NCI-H2227 treated with DMSO at 0.1 percent for 48 hours (cell line): ENCODE data around the gene NHERF2.
"Not testable (repeated sequence)": the region's sequence is repeated elsewhere in the genome, so short reads cannot be mapped to it uniquely, and the experiment has no call there.

Source experiments
- DNase-seq: peaks from one replicate; lab custom pipeline; 2025; lab: John Stamatoyannopoulos, UW

Gene NHERF2

DNA sequence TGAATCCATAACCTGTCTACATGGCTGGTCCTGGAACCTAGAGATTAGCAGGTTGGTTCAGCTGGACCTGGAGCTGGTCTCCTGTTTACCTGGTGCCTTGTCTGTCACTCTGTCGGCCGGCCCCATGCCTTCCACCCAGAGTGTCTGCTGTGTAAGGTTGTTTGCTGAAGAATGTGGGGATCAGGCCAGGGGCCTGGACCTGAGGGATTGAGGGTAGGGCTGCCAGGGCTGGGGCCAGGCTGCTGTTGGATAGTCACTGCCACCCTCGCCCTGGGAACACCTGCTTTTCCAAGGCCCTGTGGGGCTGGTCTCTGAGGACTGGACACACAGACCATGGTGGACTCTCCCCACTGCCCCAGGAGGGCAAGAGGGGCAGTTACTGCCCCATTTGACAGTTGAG, 1.4 kb downstream of the NHERF2 start:
- DNase-seq, result no peak

DNA sequence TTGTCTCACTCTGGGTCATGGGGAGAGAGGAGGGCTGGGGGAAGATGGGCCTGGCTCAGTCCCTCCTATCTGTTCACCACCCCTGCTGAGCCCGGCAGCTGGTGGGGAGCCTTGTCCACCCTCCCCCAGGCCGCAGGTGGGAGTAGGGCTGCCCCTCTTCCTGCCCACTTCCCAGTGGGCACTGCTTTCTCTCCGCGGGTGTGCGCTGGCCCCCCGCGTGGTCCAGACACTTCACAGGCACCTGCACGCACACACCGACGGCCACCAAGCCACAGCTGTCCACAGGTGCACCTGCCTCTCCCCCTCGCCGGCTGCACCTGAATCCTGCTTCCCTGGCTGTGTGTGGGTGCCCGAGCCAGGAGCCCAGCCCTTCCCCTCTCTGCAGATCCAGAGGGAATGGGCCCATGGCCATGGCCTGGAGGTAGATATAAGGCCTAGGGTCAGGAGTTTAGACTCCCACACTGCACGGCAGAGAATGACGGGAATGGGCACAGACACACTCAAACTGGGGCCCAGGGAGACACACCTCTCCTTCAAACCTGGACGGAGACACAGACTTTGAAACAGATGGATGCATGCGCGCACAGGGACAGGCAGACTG, 2.0 kb downstream of the NHERF2 start:
- DNase-seq, result no peak

DNA sequence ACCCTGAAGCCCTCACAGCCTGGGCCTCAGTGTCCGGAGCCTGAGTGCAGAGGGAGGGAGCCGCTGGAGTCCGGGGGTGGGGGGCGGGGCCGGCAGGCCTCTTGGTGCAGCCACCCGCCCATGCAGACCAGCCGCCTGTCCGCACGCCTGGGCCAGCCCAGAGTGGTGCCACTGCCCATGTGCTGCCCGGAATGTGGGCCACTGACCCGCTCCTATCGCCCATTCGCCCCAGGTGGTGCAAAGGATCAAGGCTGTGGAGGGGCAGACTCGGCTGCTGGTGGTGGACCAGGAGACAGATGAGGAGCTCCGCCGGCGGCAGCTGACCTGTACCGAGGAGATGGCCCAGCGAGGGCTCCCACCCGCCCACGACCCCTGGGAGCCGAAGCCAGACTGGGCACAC, 2.6 kb downstream of the NHERF2 start:
- DNase-seq, result no peak

DNA sequence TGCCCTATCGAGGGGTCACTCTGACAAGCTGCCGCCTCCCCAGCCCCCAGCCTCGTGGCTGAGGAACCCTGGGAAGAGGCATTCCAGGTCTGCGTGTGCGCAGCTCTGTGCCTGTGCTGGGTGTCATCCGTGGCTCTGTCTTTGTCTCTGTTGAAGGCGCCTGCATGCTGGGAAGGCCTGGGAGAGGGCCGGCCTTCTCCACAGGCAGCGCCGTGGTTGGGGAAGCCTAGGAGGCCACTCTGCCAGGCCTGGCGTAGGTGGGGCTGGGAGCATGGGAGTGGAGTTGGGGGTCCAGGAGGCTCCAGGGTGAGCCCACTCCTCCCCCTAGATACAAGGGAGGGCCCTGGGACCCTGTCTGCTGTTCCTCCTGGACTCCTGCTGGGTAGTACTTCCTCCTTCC, 3.3 kb downstream of the NHERF2 start:
- DNase-seq, result no peak

DNA sequence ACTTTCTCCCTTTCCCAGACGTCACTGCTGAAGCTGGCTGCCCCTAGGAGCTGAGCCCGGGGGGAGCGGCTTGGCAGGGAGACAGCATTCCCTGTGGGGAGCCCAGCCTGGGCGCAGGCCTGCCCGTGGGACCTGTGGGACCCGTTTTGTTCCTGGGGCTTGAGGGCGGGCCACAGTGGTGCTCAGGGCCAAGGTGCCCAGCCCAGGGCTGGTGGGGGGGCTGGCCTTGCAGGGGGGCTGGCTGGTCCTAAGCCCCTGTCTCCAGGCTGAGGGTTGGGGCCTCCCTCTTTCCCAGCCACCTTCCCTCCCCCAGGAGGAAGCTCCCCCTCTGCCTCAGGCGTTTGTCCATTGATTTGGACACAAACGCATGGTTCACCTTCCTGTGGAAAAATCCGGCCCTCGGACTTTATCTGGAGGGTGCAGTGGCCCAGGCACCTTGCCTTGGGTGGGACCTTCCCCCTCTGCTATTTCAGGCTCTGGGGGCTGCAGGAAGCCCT, 4.4 kb downstream of the NHERF2 start:
- DNase-seq, result no peak

DNA sequence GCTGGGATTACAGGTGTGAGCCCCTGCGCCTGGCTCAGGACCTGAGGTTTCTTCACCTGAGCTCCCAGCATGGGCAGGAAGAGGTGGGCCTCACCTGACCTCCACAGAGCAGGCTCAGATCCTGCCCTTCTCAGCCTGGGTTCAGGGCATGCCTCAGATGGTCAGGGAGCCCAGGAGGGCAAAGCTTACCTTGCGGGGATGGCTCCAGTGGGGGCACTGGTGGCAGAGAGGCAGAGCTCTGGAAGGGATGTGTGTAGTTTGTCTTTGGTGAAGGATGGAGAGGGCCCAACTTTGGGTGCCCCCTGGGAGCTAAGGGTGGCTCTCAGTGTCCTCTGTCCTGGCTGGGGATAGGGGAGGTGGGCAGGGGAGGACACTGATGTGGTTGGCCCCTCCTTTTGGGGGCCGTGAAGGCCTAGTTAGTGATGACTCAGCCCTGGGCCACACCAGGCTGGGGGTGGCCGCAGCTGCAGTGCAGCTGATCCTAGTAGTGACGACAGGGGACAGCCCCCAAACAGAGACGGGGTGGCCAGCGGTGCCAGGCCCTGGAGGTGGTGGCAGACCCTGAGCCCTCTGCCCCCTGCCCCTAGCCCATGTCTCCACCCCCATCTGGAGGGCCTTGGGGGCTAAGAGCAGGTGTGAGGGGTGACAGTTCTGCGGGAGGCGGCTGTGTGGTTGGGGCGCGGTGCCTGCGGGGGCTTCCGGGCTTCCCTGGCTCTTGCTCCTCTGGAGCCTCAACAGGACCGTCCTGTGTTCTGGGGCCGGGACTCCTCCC, 5.8 kb downstream of the NHERF2 start:
- DNase-seq, result no peak

DNA sequence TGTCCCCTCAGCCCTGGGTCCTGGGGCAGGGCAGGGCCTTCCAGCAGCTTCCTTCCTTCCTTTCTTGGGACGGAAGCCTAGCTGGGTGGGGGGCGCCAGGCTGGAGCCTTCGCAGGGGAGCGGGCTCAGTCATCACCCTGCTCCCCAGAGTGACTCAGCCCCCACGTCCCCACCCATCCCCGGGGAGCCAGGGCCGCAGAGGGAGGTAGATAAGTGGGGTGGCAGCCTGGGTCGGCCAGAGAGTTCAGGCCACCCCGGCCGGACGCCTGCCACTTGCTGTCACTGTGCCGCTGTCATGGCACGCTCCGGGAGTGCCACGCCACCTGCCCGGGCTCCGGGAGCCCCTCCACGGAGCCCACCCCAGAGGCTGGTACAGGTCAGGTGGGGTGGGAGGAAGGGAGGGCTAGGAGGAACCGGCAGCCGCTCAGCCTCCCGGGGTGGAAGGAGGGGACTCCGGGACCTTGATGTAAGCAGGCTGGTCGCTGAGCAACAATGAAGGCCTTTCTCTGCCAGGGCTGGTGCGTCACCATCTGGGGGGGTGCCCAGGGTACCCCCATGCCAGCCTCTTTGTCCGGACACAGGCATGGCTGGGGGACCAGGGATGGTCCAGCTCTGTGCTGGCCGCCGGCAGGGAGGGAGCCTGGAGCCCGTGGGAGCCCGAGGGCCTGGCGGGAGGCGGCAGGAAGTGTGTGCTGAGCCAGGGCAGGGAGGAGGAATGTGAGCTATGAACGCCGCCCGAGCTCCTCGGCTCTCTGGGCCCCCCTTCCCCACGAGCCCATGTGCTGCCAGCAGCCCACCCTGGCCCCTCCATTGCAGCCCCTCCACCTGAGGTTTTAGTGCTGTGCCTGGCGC, 6.6 kb downstream of the NHERF2 start:
- DNase-seq, result no peak

DNA sequence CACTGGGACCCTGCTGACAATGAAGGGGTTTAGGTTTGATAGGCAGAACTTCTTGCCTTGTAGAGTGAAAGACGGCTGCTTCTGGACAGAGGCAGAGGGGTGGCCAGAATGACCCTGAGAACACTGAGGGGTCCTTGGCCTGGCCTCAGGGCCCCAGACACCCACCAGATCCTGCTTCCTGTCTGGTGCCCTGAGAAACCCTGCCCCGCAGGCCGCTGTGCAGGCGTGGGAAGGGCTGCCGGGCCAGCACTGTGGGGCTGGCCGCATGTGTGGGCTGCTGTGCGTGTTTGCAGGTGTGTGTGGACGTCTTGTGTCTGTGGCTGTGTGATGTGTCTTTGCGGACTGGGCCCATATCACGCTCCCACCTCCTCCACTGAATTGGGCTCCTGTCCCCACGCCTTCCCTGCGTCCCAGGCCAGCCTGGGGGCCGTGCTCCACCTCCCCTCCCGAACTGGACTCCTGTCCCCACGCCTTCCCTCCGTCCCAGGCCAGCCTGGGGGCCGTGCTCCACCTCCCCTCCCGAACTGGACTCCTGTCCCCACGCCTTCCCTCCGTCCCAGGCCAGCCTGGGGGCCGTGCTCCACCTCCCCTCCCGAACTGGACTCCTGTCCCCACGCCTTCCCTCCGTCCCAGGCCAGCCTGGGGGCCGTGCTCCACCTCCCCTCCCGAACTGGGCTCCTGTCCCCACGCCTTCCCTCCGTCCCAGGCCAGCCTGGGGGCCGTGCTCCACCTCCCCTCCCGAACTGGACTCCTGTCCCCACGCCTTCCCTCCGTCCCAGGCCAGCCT, 7.4 kb downstream of the NHERF2 start:
- DNase-seq, result not testable (repeated sequence)

DNA sequence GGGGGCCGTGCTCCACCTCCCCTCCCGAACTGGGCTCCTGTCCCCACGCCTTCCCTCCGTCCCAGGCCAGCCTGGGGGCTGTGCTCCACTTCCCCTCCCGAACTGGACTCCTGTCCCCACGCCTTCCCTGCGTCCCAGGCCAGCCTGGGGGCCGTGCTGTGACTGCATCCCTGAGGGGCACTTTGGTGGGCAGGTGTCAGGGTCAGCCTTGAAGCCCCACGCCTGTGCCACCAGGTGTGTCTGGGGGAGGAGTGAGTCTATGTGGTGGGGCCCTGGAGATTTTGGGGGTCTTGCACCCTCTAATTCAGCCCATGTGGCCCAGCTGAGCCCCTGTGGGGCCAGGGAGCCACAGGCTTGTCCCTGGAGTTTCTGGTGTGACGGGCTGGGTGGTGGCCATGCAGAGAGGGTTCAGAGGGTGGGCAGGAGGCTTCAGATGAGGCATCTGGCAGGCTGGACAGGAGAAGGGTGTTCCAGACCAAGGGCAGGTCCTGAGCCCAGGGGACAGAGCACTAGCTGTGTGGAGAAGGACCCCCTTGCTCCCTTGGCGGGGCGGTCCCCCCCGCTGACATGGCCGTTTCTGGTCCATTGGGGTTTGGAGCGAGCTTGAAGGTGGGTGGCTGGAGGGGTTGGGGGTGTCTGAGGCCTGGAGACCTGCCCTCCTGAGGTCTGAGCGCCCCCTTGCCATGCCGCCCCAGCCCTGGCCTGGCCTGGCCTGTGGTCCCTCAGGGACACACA, 8.2 kb downstream of the NHERF2 start:
- no peak for DNase-seq

DNA sequence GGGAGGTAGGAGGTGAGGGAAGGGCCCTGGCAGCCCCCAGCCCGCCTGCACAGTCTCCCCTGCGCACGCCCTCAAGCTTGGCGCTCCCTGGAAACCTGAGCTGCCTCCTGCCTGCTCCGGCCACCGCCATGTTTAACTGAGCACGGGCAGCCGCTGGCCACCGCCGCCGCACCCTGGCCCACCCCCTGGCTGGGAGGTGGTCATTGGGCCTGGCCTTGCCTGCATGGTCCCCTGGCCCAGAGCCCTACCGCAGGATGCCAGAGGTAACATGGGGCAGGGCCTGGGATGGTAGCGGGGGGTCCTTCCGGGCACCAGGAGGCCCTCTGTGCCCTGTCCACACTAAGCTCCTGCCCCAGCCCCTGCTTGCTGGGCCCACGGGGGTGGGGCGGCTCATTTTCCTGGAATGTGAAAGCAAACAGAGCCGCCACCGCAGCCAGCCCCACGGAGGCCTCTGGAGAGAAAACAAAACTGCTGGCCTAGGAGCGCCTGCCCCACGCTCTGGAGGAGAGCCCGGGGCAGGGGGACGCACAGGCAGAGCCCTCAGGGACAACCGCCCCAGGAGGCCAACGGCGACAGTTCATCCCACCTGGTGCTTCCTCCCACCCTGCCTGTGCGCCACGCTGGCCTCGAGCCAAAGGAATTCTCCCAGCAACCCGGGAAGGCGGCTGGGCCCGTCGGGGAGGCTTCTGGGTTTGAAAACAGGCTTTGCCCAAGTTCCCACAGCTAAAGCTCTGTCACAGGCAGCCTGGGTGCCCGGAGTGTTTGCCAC, 8.9 kb downstream of the NHERF2 start:
- DNase-seq, result no peak

DNA sequence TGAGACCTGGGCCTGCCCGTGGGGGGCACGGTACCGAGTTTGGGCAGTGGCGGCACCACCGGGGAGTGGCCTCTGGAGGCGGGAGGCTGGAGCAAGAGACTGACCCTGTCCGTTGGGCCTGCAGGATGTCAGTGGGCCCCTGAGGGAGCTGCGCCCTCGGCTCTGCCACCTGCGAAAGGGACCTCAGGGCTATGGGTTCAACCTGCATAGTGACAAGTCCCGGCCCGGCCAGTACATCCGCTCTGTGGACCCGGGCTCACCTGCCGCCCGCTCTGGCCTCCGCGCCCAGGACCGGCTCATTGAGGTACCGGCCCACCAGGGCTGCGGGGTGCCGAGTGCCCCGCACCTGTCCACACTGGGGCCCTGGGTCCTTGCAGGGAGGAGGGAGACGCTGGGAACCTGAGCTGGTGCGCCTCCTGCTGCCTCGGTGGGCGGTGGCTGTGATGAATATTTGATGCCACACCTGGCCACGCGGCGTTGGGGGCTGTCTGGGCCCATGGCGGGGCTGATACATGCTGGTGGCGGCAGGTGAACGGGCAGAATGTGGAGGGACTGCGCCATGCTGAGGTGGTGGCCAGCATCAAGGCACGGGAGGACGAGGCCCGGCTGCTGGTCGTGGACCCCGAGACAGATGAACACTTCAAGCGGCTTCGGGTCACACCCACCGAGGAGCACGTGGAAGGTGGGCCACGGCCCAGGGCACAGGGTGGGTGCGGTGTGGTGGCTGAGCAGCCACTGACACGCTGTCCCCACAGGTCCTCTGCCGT, 9.7 kb downstream of the NHERF2 start:
- no peak for DNase-seq

DNA sequence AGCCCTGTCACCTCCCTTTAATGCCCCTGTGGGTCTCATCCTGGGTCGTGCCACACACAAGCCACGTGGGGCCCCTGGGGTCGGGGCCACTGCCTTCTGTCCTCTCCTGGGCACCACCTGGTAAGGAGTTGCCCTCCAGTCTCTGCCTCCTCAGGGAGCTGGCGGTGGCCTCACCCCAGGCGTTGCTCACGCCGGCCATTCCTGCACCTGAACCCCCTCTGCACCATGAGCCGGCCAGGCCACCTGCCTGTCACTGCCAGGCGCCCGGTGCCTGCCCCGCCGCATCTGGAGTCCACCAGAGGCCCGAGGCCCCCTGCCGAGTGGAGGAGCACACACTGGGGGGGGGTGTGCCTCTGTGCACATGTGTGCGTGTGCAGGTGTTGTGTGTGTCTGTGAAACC, 10.4 kb downstream of the NHERF2 start:
- no peak for DNase-seq

DNA sequence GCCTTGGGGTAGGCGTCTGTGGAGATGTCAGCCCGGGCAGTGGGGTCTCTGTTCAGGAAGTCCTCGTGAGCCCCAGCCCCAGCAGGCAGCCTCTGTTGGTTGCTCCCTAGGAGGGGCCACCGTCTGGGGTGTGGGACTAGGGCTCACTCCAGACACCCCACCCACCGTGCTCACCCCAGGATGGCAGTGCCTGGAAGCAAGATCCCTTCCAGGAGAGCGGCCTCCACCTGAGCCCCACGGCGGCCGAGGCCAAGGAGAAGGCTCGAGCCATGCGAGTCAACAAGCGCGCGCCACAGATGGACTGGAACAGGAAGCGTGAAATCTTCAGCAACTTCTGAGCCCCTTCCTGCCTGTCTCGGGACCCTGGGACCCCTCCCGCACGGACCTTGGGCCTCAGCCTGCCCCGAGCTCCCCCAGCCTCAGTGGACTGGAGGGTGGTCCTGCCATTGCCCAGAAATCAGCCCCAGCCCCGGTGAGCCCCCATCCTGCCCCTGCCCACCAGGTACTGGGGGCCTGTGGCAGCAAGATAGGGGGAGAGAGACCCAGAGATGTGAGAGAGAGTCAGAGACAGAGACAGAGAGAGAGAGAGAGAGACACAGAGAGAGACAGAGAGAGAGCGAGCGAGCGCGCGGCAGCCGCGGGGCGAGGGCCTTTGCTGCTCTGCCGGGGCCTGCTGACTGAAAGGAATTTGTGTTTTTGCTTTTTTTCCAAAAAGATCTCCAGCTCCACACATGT, 11.1 kb downstream of the NHERF2 start:
- DNase-seq, result no peak

DNA sequence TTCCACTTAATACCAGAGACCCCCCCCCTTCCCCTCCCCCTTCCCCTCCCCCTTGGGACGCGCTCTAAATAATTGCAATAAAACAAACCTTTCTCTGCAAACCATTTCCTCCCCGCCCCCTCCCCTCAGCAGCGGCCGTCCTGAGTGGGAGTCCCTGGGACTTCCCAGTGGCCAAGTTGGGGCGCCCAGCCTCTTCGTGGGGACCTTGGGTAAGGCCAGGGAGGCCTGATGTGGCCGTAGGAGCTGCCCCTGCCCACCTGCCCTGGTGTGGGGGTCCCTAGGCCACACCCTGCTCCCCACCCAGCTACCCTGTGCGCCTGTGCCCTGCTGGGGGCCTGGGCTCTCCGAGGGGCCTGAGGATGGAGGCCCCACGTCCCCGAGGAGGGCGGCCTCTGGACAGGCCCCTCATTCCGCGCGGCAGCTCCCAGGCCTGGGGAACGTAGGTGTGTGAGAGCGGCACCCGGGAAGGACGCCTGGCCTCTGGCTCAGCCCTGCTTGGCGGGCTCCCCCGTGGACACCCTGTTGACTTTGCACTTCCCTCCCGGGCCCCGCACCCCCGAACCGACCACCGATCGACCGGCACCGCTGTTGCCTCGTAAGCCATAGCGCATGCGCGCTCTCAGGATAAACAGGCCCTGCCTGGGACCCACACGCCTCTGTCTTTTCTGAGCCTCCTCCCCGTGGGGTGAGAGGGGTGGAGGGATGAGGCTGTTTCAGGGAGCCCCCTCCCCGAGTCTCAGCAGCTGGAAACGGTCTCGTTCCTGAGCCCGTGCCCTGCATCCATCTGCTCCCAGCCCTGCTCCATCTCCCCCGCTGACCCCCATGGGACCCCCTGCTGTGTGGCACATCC, 11.9 kb downstream of the NHERF2 start:
- DNase-seq, result no peak

DNA sequence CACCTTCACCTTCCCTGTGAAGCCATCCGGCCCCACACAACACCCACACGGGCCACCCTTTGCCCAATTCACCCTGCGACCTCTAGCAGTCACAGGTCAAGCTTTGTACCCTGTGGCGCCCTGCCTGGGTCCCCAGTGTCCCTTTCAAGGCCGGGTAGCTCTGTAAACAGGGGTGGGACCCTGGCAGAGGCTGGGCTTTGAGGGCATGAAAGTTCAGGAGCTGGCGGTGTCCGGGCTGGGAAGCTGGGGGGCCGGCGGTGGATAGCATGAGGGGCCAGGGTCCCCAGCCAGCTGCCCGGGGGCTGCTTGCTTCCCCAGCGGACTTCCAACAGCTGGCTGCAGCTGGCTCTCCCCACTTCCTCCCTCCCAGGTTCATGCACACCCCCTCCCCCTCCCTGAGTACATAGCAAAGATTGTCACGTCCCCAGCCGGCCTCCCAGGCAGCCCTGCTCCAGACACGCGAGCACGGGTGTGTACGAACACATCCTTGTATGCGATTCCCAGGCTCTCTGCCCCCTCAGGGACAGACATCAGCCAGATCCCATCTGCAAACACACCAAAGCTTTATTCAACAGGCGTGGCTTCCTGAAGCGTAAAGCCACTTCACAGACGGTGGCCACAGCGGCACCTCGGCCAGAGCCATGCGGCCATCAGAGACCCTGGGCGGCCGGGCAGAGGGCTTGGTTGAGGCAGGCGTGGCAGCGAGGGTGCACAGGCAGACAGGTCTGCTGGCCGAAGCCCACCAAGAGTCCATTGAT, 12.8 kb downstream of the NHERF2 start:
- DNase-seq, result no peak

DNA sequence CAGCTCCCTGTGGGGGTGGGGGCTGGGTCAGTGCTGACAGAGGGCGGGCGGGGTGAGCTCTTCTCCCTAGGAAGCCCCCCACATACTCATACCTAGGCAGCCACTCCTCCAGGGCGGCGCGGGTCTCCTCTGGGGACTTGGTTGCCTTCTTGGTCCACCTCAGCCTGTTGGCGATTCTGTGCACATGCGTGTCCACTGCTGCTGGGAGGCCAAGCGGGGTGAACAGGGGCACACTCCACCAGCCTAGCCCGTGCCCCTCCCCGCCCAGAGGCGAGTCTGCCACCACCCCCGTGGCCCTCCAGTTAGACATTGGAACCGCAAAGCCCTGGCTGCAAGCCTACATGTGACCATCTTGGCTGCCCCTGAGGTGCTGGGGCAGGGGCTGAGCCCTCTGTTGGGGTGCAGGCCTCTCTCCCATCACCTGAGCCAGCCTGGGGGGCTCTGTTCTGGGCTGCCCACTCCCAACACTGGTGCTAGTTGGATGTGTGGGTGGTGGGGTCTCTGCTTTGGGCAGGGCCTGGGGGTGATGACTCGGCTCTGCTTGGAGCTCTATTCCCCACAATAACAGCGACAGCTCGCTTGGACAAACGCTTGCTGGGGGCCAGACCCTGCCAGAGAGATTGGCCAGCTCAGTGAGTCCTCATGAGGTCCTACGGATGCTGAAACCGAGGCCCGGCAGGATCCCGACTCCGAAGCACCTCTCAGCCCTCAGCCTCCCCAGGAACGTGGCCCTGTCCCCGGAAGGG, 13.5 kb downstream of the NHERF2 start:
- DNase-seq, result no peak
